Measurements from ENCODE around the gene SPAM1.

- TF ChIP-seq CTCF (IDR thresholded peaks at IDR 0.05), result no peak
- TF ChIP-seq POLR2A (IDR thresholded peaks at IDR 0.05), result no peak
Measured at GRCh38 chr7:123948136-123948535, 23.1 kb downstream of the SPAM1 start.
